Fibroblast of villous mesenchyme (primary cell): Measurements from ENCODE around the gene RBM5. TPM values are rescaled to one million over a fixed set of nuclear protein-coding genes. Genes with fewer than 3 reads are reported as not detected.

Experiments
- DNase-seq: peaks from one replicate; pipeline ENCODE4 v3.0.0-alpha.2; 2010; ENCODE audit warnings: low read depth
- H3K4me3 ChIP-seq: 2 replicates; pipeline ENCODE4 v1.5.1; 2011; ENCODE audit warnings: low read depth, mild to moderate bottlenecking, low read length
- total RNA-seq: library from RNA; depleted of rRNA; stranded (reverse); fragments of >200 nt; gene quantifications from 2 replicates; pipeline ENCODE4 v1.2.3, GENCODE V29; 2012
- TF ChIP-seq, protein P1 (sequence below): IDR thresholded peaks from 2 replicates; pipeline ENCODE4 v1.5.1; 2012; ENCODE audit warnings: low read depth, mild to moderate bottlenecking, low read length; ENCODE audit not compliant: insufficient read depth

The RBM5 gene
- total RNA-seq, 1 donor, result 192 TPM

DNA sequence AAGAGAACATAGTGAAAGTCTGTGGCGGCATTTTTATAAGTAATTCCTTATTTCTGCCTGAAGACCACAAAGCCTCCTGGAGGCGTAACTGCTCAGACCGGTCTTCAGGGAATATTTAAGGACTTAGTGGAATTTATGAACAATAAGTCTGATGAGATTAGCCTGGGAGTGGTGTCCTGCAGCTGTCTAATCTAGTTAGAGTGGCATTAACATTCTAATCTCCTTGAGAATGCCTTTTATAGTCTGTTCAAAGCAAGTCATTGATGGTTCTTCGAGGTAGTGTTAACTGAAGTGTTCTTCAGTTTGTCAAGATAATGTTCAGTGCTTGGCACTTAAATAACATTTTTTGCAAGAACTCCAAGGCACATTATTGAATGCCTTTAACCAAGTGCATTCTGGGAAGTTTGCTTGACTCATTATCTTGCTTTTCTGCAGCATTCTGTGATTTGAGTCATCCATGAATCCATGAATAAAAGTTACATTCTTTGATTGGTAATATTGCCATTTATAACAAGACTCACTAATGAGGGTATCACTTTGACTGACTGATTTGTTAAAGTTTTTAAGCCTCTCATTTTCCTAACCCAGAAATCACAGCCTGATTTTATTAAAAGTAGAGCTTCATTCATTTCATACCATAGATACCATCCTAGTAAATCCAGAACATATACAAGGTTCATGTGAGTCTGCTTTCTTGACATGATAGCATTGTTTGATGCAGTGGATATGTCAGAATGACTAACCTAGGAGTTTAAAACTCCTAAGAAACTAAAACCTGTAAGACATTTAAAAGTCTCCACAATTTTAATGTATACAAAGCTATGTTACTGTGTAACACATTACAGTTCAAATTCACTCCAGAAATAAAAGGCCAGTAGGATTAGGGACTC, 12.5 kb downstream of the RBM5 start:
- TF ChIP-seq, protein P1, sequence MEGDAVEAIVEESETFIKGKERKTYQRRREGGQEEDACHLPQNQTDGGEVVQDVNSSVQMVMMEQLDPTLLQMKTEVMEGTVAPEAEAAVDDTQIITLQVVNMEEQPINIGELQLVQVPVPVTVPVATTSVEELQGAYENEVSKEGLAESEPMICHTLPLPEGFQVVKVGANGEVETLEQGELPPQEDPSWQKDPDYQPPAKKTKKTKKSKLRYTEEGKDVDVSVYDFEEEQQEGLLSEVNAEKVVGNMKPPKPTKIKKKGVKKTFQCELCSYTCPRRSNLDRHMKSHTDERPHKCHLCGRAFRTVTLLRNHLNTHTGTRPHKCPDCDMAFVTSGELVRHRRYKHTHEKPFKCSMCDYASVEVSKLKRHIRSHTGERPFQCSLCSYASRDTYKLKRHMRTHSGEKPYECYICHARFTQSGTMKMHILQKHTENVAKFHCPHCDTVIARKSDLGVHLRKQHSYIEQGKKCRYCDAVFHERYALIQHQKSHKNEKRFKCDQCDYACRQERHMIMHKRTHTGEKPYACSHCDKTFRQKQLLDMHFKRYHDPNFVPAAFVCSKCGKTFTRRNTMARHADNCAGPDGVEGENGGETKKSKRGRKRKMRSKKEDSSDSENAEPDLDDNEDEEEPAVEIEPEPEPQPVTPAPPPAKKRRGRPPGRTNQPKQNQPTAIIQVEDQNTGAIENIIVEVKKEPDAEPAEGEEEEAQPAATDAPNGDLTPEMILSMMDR, result no peak
- H3K4me3 ChIP-seq, result no peak overlapping the region
- no peak for DNase-seq

- TF ChIP-seq, protein P1, result no peak
- H3K4me3 ChIP-seq, result no peak overlapping the region
- no peak for DNase-seq
Measured at GRCh38 chr3:50102558-50102957, 13.8 kb downstream of the RBM5 start.

- TF ChIP-seq, protein P1, result no peak
- DNase-seq, result no peak
- no peak overlapping the region for H3K4me3 ChIP-seq
Measured at GRCh38 chr3:50111757-50112156, 23.0 kb downstream of the RBM5 start.

DNA sequence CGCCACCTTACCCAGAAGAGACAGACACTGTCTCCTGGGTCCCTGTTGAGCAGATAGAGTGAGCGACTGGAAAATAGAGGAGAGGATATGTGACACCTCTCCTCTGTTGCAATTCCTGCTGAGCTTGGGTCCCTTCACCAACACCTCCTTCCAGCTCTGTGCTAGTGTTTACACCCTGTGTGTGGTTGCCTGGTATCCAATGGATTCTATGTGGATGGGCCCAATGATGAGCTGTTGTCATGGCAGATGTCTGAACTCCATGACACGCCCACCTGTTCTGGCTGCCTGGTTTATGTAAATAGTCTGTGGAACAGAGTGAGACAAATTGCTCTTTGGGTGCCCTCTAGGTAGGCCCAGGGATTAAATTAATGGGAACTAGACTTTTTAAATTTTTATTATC, 23.7 kb downstream of the RBM5 start:
- DNase-seq, result no peak

DNA sequence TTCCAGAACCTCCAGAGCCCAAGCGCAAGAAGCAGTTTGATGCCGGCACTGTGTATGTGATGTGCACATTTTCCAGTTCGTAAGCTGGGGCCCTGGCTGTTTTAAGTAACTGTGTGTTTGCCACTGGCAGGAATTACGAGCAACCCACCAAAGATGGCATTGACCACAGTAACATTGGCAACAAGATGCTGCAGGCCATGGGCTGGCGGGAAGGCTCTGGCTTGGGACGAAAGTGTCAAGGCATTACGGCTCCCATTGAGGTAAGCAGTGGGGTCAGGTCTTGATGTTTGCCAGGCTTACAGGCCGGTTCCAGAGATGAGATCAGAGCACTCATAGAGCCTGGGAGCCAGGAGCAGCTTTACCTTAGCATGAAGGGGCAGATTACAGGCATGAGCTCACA, 28.4 kb downstream of the RBM5 start:
- DNase-seq, result no peak
- TF ChIP-seq, protein P1, result no peak

More for the DNA sequence above, 23.7 kb downstream of the RBM5 start:
- H3K4me3 ChIP-seq, result no peak overlapping the region
- TF ChIP-seq, protein P1, result no peak

GRCh38 chr3:50118237-50118636, 29.5 kb downstream of the RBM5 start:
- no peak overlapping the region for H3K4me3 ChIP-seq
- no peak for DNase-seq
- TF ChIP-seq, protein P1, result no peak

More for the DNA sequence above, 28.4 kb downstream of the RBM5 start:
- H3K4me3 ChIP-seq, result no peak overlapping the region
